Spinal cord (tissue), 10 donors: ENCODE measurements around the gene NPEPPS. TPM values are rescaled to one million over a fixed set of nuclear protein-coding genes. Genes with fewer than 3 reads are reported as not detected.

Experiments
- DNase-seq, 6 donors: peaks; one replicate each; pipeline versions ENCODE4 v3.0.0 to v3.0.0-alpha.2; 2013 to 2015; ENCODE audit warnings: low spot score in 6 of 6, low read depth in 4 of 6
- H3K27ac ChIP-seq: one replicate; pipeline ENCODE4 v1.5.1; 2013; ENCODE audit warnings: low read depth, low read length, control low read depth
- H3K27me3 ChIP-seq: one replicate; pipeline ENCODE4 v1.6.1; 2013; ENCODE audit warnings: low read length; ENCODE audit not compliant: control insufficient read depth, insufficient read depth
- H3K36me3 ChIP-seq: one replicate; pipeline ENCODE4 v1.6.1; 2013; ENCODE audit warnings: low read length; ENCODE audit not compliant: control insufficient read depth, insufficient read depth
- H3K4me1 ChIP-seq: one replicate; pipeline ENCODE4 v1.6.1; 2013; ENCODE audit warnings: low read length; ENCODE audit not compliant: control insufficient read depth, insufficient read depth
- H3K4me3 ChIP-seq: one replicate; pipeline ENCODE4 v1.5.1; 2013; ENCODE audit warnings: low read depth, low read length, control low read depth
- H3K9me3 ChIP-seq: one replicate; pipeline ENCODE4 v1.6.1; 2013; ENCODE audit warnings: low read length; ENCODE audit not compliant: control insufficient read depth, insufficient read depth
- WGBS: methylation state at CpG from one replicate; pipeline ENCODE4 v1.1.5; 2013; ENCODE audit warnings: missing lambda C conversion rate; ENCODE audit not compliant: insufficient coverage; 5-methylcytosine and 5-hydroxymethylcytosine counted together
- polyA plus RNA-seq, 2 donors: library from polyadenylated mRNA; unstranded; fragments of 120-200 nt; gene quantifications; one replicate each; pipeline ENCODE4 v1.2.1, GENCODE V29; 2013; ENCODE audit not compliant: insufficient read length in 2 of 2
- total RNA-seq, 2 donors: library from RNA; depleted of rRNA in 1 of 2; stranded (reverse); fragments of 120-200 nt in 1 of 2; fragments of >200 nt in 1 of 2; gene quantifications; one replicate each; pipeline versions ENCODE4 v1.2.3 to v1.2.4, GENCODE V29; 2013 to 2014
- donor health status: healthy.

Gene NPEPPS
- total and polyA plus RNA-seq, 4 donors, result 111 to 195 (median 186) TPM

GRCh38 chr17:47624727-47625068 lies 93.8 kb downstream of the NPEPPS start:
- WGBS, result 40% methylated on average over 1 of the region's 1 CpG
- no peak overlapping the region for H3K4me3 ChIP-seq
- no peaks in the 10 kb centered on the region for H3K4me1 ChIP-seq
- H3K27me3 ChIP-seq, result no peaks in the 10 kb centered on the region
- H3K27ac ChIP-seq, result no peak overlapping the region
- H3K9me3 ChIP-seq, result no peaks in the 10 kb centered on the region
- peaks cover 25% of the 10 kb centered on the region for H3K36me3 ChIP-seq
- no peak for DNase-seq

GRCh38 chr17:47628014-47628566 lies 97.2 kb downstream of the NPEPPS start:
- 80% methylated on average over 1 of the region's 8 CpGs for WGBS
- DNase-seq, result no peak
- Histone ChIP-seq H3K36me3 (peaks cover 24% of the 10 kb centered on the region), H3K27me3 (no peaks in the 10 kb centered on the region), H3K4me3 (no peak overlapping the region), H3K4me1 (no peaks in the 10 kb centered on the region), H3K9me3 (no peaks in the 10 kb centered on the region), H3K27ac (no peak overlapping the region)

- DNase-seq, result peak in 1 of 6 donors; percentile 16
- Histone ChIP-seq H3K27ac (no peak overlapping the region), H3K4me3 (no peak overlapping the region), H3K9me3 (no peaks in the 10 kb centered on the region), H3K4me1 (no peaks in the 10 kb centered on the region), H3K36me3 (peaks cover 21% of the 10 kb centered on the region), H3K27me3 (no peaks in the 10 kb centered on the region)
- 50% methylated on average over 4 of the region's 5 CpGs for WGBS
Observed at GRCh38 chr17:47629826-47630225, 98.9 kb downstream of the NPEPPS start.

- WGBS, result 71% methylated on average over 1 of the region's 2 CpGs
Observed at GRCh38 chr17:47630614-47631013, 99.7 kb downstream of the NPEPPS start.

GRCh38 chr17:47632991-47633390 lies 102.1 kb downstream of the NPEPPS start:
- Histone ChIP-seq H3K4me3 (no peak overlapping the region), H3K36me3 (peaks cover 14% of the 10 kb centered on the region), H3K9me3 (no peaks in the 10 kb centered on the region), H3K27me3 (no peaks in the 10 kb centered on the region), H3K4me1 (no peaks in the 10 kb centered on the region), H3K27ac (no peak overlapping the region)
- no peak for DNase-seq
- WGBS, result 93% methylated on average over 3 of the region's 3 CpGs

More at GRCh38 chr17:47630614-47631013, 99.7 kb downstream of the NPEPPS start:
- H3K36me3 ChIP-seq, result peaks cover 18% of the 10 kb centered on the region
- no peaks in the 10 kb centered on the region for H3K9me3 ChIP-seq
- H3K27me3 ChIP-seq, result no peaks in the 10 kb centered on the region
- no peak overlapping the region for H3K27ac ChIP-seq
- no peak for DNase-seq
- no peak overlapping the region for H3K4me3 ChIP-seq
- no peaks in the 10 kb centered on the region for H3K4me1 ChIP-seq

GRCh38 chr17:47633996-47634395 lies 103.1 kb downstream of the NPEPPS start:
- H3K27ac ChIP-seq, result no peak overlapping the region
- H3K9me3 ChIP-seq, result no peaks in the 10 kb centered on the region
- H3K36me3 ChIP-seq, result peaks cover 14% of the 10 kb centered on the region
- WGBS, result 100% methylated on average over 1 of the region's 1 CpG
- DNase-seq, result no peak
- H3K4me3 ChIP-seq, result no peak overlapping the region
- no peaks in the 10 kb centered on the region for H3K4me1 ChIP-seq
- H3K27me3 ChIP-seq, result no peaks in the 10 kb centered on the region

- no peaks in the 10 kb centered on the region for H3K4me1 ChIP-seq
- no peak overlapping the region for H3K4me3 ChIP-seq
- no peaks in the 10 kb centered on the region for H3K9me3 ChIP-seq
- no CpG with 5 or more reads among the region's 3 CpGs for WGBS
- peaks cover 14% of the 10 kb centered on the region for H3K36me3 ChIP-seq
- no peak overlapping the region for H3K27ac ChIP-seq
- no peaks in the 10 kb centered on the region for H3K27me3 ChIP-seq
- no peak for DNase-seq
Observed at GRCh38 chr17:47634870-47635269, 104.0 kb downstream of the NPEPPS start.

- H3K9me3 ChIP-seq, result no peaks in the 10 kb centered on the region
- H3K27ac ChIP-seq, result no peak overlapping the region
- no peak overlapping the region for H3K4me3 ChIP-seq
- H3K4me1 ChIP-seq, result no peaks in the 10 kb centered on the region
- H3K36me3 ChIP-seq, result peaks cover 14% of the 10 kb centered on the region
- WGBS, result 83% methylated on average over 1 of the region's 3 CpGs
- no peak for DNase-seq
- no peaks in the 10 kb centered on the region for H3K27me3 ChIP-seq
Observed at GRCh38 chr17:47635734-47636133, 104.8 kb downstream of the NPEPPS start.

GRCh38 chr17:47636273-47637030 lies 105.5 kb downstream of the NPEPPS start:
- no peaks in the 10 kb centered on the region for H3K27me3 ChIP-seq
- no peak overlapping the region for H3K4me3 ChIP-seq
- no peak for DNase-seq
- H3K27ac ChIP-seq, result no peak overlapping the region
- WGBS, result no CpG with 5 or more reads among the region's 2 CpGs
- H3K36me3 ChIP-seq, result peaks cover 9% of the 10 kb centered on the region
- H3K9me3 ChIP-seq, result no peaks in the 10 kb centered on the region
- no peaks in the 10 kb centered on the region for H3K4me1 ChIP-seq

GRCh38 chr17:47638903-47639302 lies 108.0 kb downstream of the NPEPPS start:
- 83% methylated on average over 4 of the region's 5 CpGs for WGBS
- Histone ChIP-seq H3K27ac (no peak overlapping the region), H3K4me3 (no peak overlapping the region), H3K4me1 (no peaks in the 10 kb centered on the region), H3K36me3 (peaks cover 7% of the 10 kb centered on the region), H3K9me3 (no peaks in the 10 kb centered on the region), H3K27me3 (no peaks in the 10 kb centered on the region)
- no peak for DNase-seq
